ENCODE measurements around the gene TUSC2. TPM values are rescaled to one million over a fixed set of nuclear protein-coding genes. Genes with fewer than 3 reads are reported as not detected.

The TUSC2 gene
- total and polyA plus RNA-seq, 2 of the 8 experiments (the other 6 are each of a cell fraction or from before 2014, with no cell fraction given) = 33.3 to 65.4 TPM

DNA sequence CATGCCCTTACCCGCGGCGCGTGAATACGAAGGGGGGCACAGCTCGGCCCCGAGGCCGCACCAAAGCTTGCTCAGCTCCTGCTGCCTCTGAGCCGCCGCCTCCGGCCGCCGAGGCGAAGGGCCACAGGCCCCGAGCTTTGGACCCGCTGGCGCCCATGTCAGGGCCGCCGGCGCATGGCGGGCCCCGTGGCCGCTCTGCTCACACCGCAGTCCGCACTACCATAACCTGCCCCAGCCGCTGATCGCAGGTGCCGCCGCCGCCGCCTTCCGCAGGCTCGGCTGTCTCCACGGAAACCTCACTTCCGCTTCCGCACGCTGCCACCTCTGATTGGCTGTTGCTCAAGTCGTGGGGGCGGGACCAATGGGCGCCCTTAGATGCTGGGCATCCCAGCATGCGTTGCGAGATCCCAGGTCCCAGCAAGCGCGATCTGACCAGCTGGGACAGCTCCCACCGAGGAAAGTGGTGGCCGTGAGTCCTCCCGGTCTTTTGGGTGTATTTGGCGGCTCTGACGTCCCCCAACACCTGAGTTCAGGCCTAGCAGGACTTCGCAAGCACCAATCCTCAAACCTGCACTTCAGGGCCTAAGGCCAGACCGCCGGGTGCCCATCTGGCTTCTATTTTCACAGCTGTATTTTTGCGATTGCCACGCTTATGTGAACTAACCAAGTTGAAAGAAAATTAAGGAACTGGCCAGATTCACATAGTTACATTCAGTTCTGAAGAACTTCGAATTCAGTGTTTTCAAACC, at the start of gene TUSC2 (continued):
- TF ChIP-seq SIN3A (conservative IDR thresholded peaks at IDR 0.05 in 1 of 2, IDR thresholded peaks at IDR 0.05 in 1 of 2; ENCODE audit: low read depth in 1 of 2, low read length in 2 of 2) (peak; percentile 40 to 76; a peak in 1 of 4 replicates), CTCF (IDR thresholded peaks at IDR 0.05; ENCODE audit: control extremely low read depth in 1 of 3, insufficient read depth in 1 of 3, low read depth in 1 of 3, low read length in 3 of 3) (peak in 1 of 3 experiments; percentile 3; a peak in 1 of 4 replicates), RAD21 (IDR thresholded peaks at IDR 0.05 in 1 of 2, conservative IDR thresholded peaks at IDR 0.05 in 1 of 2; ENCODE audit: low read depth in 2 of 2, low read length in 2 of 2) (no peak), SAP30 (IDR thresholded peaks at IDR 0.05; ENCODE audit: insufficient read depth, insufficient replicate concordance, low read length) (peak; percentile 27), BACH1 (IDR thresholded peaks at IDR 0.05; ENCODE audit: low read length) (no peak), TAF7 (optimal IDR thresholded peaks at IDR 0.05; ENCODE audit: borderline replicate concordance, low read depth, low read length) (peak; percentile 31), SP4 (IDR thresholded peaks at IDR 0.05; ENCODE audit: low read length) (no peak)
